HG03432 (cell line): ENCODE results near the gene CCDC92B.
"Not testable (repeated sequence)": the region's sequence is repeated elsewhere in the genome, so short reads cannot be mapped to it uniquely, and the experiment has no call there.

Experiments used
- ATAC-seq: cut with Tn5 transposase; IDR thresholded peaks from one replicate; pipeline ENCODE4 v1.9.1; 2021; ENCODE audit warnings: mild to moderate bottlenecking, moderate library complexity; ENCODE audit not compliant: unreplicated experiment

Gene CCDC92B

DNA sequence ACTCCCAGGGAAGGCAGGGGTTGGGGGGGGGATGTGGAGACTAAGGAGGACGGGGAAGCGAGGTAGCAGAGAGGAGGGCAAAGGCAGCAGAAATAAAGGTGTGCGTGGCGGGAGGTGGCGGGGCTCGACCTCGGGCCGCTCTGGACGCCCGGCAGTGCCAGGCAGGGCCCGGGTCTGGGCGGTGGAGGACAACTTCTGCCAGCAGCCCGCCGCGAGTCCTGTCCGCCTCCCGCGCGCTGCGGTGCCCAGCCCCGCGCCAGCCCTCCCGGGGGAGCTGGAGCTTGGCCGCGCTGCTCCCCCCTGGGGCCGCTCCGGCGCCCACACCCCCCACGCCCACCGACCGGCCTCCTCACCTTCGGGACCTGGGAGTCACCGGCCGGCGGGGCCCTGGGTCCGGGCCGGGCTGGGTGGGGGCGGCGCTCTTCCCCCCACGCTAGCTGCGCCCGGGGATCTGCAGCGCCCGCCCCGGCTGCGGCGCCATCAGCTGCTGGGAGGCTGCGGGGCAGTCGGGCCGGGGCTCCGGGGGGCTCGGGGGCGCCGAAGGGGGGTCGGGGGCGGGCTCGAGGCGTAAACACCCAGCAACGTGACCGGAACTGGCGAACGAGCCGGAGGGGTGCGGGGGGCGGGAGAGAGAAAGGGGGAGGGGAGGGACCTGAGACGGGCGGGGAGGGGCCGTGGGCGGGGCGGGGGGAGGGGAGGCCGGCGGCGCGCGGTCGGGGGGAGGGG is at the start of gene CCDC92B:
Gene CCDC92B, minus strand, starts transcription at position 595 of the 726 bp plus-strand sequence. CDS start 14,507 bp downstream, outside the sequence.
- no peak for ATAC-seq

DNA sequence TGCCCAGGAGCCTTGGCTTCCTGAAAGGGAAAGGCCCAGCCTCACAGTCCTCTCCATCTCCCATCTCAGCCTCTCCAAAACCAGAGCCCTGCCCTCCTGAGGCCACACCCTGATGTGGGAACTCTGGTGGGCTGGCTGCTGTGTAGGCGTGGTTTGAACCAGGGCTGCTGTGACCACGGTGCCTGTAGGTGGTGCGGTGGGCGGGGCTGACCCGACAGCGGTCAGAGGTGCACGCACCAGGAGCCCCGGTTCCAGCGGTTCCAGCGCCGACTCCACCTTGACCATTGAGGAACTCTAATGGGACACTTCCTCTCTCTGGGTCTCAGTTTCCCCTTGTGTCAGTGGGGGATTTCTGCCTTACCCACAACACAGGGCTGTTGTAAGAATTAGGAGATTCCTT is 49.2 kb upstream of the CCDC92B start:
- ATAC-seq = no peak

DNA sequence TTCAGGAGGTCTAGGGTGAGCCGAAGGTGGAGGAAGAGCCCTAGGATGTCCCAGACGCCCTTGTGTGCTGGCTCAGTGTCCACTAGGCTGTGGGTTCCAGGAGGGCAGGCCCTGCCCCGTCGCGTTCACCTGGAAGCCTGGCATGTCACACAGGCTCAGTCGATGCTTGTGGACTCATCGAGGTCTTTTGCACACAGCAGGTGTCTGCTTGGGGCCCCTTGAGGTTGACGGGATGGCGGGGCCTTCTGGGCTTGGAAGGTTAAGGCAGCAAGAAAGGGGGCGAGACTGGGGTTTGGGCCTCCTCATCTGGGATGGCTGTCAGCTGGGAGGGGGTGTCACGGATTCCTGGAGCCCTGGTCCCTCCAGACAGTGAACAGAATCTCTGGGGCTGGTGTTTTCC is 48.7 kb upstream of the CCDC92B start:
- no peak for ATAC-seq

DNA sequence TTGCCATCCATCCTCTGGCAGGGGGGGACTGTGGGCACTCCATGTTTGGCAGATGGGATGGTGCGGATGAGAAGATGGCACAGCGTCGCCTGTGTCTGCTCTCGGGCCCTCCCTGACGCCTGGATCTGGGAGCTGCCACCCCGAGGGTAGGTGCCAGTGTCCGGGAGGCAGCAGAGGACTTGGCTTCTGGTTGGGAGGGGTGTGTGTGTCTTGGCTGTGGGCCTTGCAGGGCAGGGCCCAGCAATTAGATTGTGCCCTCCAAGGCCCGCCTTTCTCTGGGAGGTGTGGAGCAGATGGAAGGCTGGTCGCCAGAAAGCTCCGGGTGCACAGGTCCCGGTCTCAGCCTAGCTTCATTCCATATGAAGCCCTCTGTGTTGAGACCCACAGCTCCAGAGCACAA is 48.2 kb upstream of the CCDC92B start:
- no peak for ATAC-seq

DNA sequence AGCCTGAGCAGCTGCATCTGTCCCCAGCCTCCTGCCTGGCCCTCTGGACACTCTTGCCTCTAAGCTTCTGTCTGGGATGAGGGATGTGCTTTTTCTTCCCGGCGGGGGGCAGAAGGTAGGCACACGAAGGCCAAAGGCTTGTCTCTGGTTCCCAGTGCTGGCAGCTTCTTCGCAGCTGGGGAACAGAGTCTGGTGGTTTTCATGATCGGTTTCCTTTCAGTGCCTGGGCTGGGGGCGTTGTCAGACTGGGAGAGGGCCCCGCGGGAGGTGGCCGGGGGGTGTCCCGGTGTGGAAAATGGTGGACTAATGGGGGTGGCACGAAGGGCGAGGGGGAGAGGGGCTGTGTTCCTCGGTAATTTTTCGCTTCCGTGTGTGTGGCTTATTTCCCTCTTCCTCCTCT is 47.8 kb upstream of the CCDC92B start:
- no peak for ATAC-seq

DNA sequence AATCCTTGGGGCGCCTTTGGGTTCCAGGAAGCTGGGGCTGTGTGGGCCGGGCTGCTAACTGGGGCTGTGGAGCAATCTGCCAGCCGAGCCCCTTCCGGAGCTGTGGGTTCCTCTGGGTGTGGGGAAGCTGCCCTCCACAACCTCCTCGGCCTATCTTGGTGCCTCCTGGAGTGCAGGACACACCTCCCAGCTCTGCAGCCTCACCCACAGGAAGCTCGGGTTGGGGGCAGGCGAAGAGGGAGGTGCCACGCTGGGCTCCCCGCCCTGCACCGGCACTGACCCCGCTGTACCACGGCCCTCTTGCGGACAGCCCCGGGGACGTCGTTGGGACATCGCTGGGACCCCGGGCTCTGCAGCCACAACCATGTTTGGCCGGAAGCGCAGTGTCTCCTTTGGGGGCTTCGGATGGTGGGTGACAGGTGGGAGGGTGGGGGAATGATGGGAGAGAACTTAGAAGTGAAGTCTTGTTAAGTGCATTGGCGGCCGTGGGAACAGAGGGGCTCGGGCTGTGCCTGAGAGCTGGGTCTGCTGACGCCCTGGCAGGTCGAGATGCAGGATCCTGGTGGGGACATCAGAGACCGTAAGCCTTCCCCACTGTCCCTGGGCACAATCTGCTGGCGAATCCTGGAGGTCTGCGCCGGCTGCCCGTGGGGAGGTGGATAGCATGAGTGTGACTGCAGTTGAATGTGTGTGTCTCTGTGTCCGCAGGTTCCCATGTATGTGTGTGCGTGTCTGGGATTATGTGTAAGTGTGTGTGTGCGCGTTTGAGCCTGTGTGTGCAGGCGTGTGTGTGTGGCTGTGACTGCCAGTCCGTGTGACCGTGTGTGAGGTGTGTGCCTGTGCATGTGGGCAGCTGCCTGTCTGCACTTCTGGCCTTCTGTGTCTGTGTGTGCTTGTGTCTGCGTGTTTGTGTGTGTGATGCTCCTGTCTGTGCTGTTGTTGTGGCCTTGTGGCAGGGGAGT is 47.0 kb upstream of the CCDC92B start, which contains the start of gene RAP1GAP2:
Gene RAP1GAP2, plus strand, starts transcription at position 275 of the 962 bp plus-strand sequence. Its CDS starts 90 bp downstream, at position 365.
- no peak for ATAC-seq

DNA sequence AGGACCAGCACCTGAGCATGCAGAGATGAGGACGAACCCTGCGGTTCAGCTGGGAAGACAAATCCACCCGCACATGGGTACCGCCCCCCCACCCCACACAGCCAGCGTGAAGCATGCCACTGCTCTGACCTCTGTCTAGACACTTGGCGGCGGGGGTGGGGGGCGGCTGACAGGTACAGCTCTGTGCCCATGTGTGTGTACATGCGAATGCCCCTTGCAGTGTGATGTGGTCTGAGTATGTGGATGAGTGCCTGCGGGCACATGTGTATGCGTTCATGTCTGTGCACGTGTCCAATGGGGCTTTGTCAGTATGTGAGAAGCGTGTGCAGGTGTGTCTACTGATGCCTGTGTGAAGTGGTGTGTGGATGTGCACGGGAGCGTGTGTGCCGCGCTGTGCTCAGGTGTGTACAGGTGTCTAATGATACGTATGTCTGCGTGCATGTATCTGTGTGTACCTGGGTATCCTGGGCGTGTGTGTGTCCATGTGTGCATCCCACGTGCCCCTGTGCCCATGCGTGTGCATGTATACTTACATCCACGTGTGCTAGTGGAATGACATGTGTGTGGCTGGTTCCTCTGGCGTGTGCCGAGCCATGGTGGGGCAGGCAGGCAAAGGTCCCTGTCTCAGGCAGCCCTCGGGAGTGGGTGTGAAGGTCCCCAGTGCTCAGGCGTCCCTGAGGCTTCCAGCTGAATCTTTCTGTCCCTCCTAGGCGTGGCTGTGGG is 46.1 kb upstream of the CCDC92B start:
- ATAC-seq = no peak

DNA sequence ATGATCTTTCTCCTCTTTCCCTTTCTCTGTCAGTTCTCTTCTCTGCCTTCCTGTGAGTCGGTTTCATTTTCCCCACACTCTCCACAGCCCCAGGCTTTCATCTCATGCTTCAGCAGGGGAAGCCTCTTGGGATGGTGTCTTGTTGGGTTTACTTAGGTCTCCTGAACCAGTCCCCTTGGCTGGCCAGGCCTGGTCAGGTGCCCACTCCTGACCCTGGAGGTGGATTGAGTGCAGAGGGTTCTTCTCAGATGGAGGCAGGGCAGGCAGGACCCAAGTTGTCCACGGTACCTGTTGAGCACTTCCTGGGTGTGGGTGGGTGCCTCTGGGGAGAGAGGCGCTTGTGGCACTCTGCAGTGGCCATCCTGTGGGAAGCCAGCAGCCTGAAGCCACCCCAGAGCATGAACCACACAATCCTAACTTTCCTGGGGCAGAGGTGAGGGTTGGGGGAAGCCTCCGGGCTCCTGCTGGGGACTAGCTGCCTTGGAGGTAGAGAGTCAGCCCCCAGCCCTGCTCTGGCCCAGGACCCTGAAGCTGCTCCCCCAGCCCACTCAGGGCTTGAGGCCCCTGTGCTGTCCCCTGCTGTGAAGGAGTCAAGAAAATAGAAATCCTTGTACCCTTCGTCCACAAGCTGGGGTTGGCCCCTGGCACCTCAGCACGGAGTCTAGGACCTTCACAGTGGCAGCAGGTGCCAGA is 44.8 kb upstream of the CCDC92B start:
- ATAC-seq = no peak

DNA sequence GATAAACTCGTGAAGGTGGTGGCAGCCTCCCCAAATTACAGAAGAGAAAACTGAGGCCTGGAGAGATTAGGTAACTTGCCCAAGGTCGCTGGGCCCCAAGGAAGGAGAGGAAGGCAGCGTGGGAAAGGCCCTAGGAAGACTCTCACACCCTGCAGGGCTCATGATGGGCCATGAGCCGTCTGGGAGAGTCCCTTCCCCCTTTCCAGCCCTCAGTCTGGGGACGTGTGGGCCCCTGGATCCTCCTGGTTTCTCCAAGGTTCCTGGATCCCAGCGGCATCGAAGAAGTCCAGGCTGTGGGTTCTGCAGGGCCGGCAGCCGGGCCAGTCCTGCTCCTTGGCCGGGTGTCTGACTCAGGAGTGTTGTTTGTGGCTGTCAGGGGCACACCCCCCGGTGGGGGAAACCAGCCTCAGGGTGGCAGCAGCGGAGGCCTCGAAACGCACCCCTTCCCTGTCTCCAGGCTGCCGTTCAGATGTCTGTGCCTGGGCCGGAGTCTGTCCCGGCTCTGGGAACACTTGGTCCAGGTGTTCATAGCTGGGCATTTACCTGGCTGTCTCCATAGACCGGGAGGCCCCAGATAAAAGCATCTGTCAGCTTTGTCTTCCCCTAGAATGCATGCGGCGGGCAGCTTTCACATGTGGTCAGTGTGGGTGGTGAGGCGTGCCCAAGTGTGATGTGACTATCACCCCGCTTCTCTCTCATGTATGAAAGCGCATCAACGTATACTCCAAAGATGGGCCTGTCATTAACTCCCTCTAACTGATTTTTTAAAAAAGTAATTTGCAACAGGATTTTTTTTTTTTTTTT is 43.1 kb upstream of the CCDC92B start:
- ATAC-seq = no peak

DNA sequence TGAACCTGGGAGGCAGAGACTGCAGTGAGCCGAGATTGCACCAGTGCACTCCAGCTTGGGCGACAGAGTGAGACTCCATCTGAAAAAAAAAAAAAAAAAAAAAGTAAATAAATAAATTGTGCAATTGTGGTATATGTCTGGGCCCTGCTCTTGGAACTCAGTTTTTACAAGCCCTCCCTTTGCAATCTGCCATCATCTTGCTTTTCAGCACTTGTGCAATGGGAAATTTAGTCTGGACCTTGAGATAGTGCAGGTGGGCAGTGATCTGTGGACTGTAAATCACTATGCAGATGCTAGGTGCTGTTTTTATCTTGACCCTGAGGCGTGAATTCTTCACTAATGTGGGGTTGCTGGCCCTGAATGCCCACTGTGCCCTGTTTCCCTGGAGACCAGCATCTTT is 40.2 kb upstream of the CCDC92B start:
- no peak for ATAC-seq

DNA sequence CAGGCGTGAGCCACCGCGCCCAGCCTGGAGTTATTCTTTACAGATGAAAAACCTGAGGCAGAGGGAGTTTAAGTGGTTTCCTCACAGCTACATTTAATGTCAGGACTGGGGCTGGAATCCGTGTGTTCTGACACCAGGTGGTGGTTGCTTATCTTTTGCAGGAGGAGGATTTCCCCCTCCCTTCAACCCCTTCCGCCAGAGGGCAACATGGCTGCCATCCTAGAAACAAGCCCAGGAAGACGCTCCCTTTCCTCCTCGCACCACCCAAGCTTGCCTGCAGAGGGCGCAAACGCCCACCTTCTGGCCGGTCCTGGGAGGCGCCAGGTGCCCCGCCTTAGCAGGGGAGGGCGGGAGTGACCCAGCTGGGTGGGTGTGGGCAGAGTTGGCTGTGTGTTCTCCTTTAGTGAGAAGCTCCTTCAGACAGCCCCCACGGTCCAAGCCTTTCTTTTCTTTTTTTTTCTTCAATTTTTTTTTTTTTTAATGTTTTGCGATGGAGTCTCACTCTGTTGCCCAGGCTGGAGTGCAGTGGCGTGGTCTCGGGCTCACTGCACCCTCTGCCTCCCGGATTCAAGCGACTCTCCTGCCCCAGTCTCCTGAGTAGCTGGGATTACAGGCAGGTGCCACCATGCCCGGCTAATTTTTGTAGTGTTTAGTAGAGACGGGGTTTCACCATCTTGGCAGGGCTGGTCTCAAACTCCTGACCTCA is 36.9 kb upstream of the CCDC92B start:
- ATAC-seq = peak; percentile 77

DNA sequence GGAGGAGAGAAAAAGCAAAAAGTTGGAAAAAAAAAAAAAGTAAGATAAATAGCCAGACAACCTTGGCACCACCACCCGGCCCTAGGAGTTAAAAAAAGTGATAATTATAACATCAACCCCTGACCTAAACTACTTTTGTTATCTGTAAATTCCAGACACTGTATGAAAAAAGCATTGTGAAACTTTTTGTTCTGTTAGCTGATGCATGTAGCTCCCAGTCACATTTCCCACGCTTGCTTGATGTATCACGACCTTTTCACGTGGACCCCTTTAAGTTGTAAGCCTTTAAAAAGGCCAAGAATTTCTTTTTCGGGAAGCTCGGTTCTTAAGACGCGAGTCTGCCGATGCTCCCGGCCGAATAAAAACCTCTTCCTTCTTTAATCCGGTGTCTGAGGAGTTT is 35.9 kb upstream of the CCDC92B start:
- not testable (repeated sequence) for ATAC-seq

DNA sequence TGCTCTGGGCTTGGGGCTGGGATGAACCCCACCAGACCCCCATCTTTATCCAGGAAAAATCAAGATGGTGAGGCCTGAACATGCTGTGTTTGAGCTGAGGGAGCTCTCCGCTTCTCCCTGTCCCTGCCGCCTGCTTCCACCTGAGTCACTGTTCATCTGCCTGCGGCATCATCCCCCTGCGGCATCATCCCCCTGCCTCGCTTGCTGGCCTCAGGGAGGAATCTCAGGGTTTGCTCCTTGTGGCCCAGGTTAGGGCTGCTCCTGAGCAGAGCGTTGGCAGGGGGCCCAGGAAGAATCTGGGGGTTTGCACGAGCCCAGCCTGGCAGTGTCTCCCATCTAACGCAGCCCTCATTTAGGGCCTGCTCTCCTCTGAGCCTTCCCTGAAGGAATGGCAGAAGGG is 35.4 kb upstream of the CCDC92B start:
- ATAC-seq = no peak

DNA sequence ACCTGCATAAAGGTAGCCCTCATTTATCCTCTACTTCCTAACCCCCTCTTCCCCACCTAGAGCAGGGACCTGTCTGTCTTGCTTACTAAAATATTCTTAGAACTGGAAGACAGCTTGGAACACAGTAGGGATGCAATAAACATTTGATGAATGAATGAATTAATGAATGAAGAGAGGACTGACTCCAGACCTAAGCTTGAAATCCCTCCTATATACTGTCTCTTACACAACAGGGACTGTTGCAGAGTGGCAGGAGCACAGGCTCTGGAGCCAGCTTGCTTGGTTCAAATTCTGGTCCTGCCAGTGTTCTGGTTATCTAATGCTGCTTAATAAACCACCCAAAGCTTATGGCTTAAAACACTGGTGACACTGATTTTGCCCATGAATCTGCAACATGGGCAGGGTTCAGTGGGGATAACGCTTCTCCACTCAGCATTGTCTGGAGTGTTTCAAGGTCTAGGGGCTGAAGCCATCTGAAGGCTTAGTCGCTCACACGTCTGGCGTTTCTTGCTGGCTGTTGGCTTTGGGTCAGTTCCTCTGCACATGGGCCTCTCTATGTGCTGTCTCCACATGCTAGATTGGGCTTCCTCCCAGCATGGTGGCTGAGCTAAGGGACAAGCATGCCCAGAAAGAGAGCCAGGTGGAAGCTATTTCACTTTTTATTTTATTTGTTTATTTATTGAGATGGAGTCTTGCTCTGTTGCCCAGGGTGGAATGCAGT is 34.0 kb upstream of the CCDC92B start:
- no peak for ATAC-seq

DNA sequence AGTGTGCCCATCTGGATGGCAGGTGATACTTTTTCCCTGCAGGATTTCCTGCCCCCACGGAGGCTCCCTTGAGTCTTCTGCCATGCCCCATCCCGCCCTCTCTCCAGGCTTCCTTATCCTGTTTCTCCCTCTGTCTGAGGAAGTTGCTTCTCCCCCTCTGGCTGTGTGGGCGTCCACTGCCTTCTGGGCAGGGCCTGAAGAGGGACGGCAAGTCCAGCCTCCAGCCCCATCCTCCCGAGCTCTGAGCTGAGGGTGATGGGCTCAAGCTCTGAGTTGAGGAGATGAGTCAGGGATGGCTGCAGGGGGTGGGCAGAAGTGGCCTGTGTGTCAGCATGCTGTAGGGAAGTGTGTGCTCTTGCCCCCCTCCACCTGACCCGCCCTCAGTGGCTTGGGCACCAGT is 32.6 kb upstream of the CCDC92B start:
- no peak for ATAC-seq

DNA sequence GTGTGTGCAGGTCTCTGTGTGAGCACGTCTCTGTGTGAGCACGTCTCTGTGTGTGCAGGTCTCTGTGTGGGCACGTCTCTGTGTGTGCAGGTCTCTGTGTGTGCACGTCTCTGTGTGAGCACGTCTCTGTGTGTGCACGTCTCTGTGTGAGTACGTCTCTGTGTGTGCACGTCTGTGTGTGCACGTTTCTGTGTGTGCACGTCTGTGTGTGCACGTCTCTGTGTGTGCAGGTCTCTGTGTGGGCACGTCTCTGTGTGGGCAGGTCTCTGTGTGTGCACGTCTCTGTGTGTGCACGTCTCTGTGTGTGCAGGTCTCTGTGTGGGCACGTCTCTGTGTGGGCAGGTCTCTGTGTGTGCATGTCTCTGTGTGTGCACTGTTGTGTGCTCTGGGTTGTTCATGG is 32.1 kb upstream of the CCDC92B start:
- not testable (repeated sequence) for ATAC-seq

DNA sequence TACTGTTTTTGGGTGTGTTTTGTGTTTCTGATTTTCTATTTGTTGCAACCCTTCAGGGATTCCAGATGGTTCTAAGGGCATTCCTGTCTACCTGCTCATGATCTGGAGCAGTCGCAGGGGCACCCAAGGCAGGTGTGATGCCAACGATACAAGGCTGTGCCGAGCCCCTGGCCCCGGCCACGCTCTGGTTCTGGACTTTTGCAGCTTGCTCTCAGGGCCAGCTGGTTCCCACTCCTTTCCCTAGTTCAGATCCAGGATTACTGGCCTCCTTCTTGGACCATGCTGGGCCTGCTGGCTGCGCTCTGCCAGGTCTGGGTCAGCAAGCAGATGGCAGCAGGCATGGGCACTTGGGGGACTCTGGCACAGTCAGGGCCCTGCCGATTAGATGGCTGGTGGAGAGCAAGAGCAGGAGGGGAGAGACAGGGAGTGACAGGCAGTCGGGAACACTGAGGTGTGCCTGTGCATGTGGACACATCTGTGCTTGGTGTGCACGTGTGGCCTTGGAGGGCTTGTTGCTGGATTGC is 31.5 kb upstream of the CCDC92B start:
- ATAC-seq = no peak

DNA sequence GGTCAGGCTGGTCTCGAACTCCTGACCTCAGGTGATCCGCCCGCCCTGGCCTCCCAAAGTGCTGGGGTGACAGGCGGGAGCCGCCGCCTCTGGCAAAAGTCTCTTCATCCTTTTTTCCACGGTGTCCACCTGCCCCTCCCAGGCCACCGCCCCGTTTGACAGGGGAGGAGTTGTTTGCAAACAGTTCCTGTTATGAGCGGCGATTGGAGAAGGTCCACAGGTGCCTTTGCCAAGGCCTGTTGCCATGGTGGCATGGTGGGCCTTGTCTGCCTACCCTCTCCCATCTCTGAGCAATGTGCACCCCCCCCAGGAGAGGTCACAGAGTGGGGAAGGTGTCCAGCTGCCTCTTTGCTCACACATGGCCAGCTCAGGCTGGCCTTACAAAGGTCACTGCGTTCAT is 30.8 kb upstream of the CCDC92B start:
- no peak for ATAC-seq
